Fibroblast of peridontal ligament (primary cell): ENCODE measurements around the gene BIN1.
A peak's percentile ranks its signal among the peaks of the same experiment; 100 is the strongest.
"Not testable (repeated sequence)": the region's sequence is repeated elsewhere in the genome, so short reads cannot be mapped to it uniquely, and the experiment has no call there.

Experiments used
- DNase-seq: peaks from one replicate; pipeline ENCODE4 v3.0.0-alpha.2; 2010; ENCODE audit errors: extremely low read depth

The BIN1 gene

DNA sequence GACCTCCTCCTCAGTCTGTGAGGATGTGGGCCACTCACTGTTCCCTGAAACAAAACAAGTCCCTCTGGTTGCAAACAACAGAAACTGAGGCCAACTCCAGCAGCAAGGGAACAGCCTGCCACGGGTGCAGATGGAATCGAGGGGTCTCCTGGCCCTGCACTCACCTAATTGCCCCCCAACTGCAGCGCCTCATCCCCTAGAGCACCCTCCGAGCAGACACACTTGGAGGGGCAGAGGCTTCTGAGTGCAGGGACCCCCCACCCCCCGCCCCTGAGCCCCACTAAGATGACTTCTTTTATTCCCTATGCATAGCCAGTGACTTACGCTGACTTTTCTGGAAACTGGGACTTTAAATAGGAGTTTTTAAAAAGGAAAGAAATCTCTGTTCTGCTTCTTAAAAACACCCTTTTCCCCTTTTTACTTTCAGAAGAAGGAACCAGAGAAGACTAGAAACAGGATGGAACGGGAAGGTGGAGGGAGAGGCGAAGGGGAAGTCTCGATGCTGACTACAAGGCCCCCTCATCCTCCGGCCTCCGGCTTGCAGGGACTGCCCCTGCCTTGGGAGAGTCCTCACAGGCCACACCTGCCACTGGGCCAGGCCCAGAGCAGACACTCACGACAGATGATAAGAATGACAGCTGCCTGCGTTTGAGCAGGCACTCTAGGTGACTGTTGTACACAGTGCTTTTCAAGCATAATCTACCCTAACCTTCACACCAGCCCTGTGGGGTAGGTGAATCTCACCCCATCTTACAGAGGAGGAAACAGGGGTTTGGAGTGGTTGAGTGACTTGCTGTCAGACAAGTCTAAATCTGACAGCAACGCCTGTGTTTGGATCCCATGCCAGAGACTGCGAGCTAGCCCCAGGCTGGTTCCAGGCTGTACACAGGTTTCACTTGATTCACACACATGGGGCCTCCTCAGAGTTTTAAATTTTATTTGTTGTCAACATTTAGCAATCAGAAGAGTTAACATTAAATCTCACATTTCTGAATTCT lies 28.2 kb upstream of the BIN1 start:
- no peak for DNase-seq

DNA sequence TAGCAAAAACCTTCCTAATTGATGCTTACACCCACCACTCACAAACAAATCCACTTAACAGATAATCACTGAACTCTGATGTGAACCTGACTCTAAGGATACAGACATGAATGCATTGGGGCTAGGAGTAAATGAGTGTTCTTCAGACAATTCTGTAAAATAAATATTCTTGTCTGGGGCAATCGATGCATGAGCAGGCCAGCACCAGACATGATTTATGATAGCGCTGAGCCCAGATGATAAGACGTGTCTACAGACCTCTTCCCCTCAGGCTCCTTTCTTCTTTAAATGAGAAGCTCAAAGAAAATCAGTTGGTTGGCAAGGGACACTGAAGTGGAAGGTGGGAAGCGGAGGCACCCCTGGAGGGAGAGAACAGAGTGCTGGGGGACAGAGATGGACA lies 27.3 kb upstream of the BIN1 start:
- no peak for DNase-seq

DNA sequence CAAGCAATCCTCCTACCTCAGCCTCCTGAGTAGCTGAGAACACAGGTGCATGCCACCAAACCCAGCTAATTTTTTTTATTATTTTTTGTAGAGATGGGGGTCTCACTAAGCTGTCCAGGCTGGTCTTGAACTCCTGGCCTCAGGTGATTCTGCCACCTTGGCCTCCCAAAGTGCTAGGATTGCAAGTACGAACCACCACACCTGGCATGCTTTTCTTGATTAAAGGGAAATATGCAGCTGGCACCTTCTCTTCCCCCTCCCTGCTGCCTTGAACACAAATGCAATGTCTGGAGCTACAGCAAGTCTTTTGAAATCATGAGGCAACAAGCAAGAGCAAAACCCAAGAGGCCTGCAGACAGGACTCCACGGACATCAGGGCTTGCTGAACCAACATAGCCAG lies 26.8 kb upstream of the BIN1 start:
- DNase-seq, result no peak

GRCh38 chr2:127130421-127130820 lies 23.5 kb upstream of the BIN1 start:
- no peak for DNase-seq

- DNase-seq, result no peak
Measured at GRCh38 chr2:127129937-127130336, 23.0 kb upstream of the BIN1 start.

DNA sequence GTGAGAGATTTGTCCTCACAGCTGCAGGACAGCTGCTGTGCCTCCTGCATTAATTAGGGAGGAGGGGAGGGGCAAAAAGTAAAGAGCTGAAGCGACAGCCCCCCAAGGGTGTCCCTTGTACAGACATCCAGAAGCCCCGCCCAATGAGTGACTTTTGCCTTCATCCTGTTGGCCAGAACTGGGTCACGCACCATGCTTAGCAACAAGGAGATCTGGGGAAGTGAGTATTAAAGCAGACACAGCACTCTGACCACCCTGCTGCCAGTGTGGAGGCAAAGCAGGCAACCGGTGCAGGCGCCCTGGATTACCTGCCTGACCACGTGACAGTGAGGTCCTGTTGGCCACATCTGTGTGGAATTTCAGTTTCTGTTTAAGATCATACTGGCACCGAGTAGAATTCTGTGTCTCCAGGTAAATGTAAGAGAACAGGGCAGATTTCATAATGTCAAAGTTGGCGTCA lies 21.5 kb upstream of the BIN1 start:
- DNase-seq, result no peak

- no peak for DNase-seq
Measured at GRCh38 chr2:127125821-127126220, 18.9 kb upstream of the BIN1 start.

- no peak for DNase-seq
Measured at GRCh38 chr2:127124426-127124825, 17.5 kb upstream of the BIN1 start.

GRCh38 chr2:127122361-127123027 lies 15.5 kb upstream of the BIN1 start:
- DNase-seq, result no peak

DNA sequence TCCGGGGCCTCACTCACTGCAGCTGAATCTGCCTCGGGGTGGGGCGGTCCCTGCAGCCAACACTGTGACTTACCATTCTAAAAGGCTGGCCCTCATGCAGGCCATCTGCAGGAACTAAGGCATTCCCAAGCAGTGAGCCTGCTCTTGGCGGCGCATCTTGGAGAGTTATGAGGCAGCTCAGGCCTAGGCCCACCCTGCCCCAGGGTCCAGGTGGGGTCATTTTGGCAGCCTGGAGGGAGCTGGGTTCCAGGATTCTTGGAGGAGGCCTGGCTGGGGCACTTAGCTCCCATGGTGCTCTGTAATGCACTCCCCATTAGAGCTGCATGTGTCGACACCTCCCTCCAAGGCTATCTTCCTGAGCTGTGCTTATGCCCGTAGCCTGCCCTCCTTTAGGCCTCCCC lies 14.8 kb upstream of the BIN1 start:
- no peak for DNase-seq

- no peak for DNase-seq
Measured at GRCh38 chr2:127121353-127121752, 14.4 kb upstream of the BIN1 start.

- DNase-seq, result not testable (repeated sequence)
Measured at GRCh38 chr2:127120408-127120807, 13.5 kb upstream of the BIN1 start.

DNA sequence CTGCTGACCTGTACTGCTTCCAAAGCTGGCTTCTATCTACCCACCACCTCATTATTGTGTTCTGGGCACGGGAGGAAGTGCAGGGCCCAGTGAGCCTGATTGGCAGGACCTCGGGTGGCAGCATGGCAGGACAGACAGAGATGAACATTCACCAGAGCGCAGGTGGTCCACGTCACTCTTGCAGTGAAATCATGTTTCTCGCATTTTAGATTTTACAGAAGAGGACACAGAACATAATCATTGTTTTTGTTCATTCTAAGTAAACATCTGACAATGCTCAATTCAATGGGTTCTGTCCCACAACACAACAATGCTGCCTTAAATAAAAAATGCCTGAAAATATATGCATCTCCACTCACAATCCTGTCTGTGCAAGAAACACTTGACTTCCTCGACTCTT lies 11.5 kb upstream of the BIN1 start:
- no peak for DNase-seq

GRCh38 chr2:127118038-127118437 lies 11.1 kb upstream of the BIN1 start:
- DNase-seq, result no peak

GRCh38 chr2:127117603-127118002 lies 10.6 kb upstream of the BIN1 start:
- DNase-seq, result no peak

- no peak for DNase-seq
Measured at GRCh38 chr2:127115471-127116199, 8.7 kb upstream of the BIN1 start.

DNA sequence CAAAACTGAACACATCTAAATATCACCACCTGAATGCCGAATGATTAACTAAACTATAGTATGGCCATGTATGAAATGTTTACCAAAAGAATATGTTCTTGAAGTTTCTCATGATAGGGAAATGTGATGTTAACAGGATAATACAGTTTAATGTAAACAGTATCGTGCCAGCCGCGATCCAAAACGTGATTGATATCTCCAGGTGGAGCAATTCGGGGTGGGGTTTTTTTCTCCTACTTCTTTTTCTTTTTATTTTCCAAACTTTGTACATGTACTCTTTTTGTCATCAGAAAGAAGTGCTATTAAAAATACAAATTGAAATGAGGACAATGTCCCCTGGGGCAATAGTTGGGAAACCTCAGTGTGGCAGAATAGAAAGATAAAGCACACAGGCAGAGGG lies 4.0 kb upstream of the BIN1 start:
- no peak for DNase-seq

GRCh38 chr2:127108090-127108523 lies 1.2 kb upstream of the BIN1 start:
- no peak for DNase-seq

DNA sequence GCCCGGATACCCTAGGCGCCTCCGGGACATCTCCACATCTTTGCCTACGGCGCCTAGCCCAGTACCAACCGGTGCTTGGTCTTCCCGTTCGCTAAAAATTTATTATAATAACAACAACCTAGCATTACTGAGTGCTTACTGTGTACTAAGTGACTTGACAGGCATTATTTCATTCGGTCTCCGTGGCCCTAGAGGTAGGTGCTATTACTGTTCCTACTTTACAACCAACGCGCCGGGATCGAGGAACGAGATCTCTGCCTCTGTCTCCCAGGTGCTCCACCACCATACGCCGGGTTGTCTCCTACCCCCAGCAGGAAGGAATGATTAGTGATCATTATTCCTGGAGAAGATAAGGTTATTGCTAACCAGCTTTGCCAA lies 657 bp upstream of the BIN1 start:
- peak; percentile 21 for DNase-seq

DNA sequence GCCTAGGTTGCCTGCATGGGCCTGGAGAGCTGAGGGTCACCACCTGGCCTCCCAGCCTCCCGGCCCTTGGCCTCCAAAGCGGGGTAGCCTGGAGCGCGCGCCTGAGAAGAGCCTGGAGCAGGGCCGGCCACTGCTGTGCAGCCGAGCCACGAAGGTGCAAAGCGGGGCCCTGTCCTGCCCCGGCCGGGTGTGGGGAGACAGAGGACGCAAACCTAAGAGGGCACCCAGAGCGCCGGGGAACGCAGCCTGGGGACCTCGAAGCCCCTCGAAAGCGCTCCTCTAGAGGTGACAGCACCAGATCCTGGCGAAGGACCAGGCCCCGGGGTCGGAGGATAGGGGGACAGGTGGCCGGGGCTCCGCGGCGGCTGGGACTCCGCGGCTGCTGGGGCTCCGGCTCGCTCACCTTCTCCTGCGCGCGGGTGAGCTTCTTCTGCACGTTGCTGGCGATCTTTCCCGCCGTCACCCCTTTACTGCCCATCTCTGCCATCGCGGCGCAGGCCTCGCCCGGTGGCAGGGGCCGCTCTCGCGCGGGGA lies 430 bp downstream of the BIN1 start:
- peak; percentile 9 for DNase-seq

DNA sequence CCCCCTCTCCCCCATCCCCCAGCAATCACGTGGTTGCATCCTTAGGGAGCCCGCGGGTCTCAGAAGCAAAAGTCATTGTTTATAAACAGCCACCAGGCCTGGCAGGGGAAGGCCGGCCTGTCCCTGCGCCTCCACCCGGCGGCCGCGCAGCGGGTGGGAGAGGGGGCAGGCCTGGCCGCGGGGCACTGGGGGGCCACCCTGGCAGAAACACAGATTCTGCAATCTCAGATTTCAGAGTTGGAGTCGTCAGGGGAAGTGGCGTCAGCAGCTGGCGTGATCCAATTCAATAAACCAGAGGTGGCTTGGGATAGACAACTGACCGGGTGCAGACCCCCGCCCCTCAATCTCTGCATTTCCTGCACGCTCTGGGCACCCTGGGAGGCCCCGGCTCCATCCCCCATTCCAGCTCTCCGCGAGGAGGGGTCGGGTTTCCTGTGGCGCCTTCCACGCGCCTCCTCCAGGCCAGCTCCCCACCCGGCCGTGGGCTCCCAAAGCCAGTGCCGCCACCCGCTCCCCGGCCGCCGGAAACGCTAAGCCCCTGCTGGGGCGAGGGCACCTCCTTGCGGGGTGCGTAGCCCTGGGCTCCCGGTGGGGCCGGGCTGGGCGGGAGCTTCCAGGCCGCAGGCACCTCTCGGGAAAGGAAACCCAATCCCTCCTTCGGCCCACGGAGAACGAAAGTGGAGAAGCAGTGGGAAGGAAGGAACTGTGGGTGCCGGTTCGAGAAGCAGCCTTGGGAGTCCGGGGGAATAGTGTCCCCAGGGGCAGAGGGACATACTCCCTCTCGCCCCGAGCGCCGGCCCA lies 1.1 kb downstream of the BIN1 start:
- DNase-seq, result peak; percentile 50
